ENCODE measurements around the gene UCN2.

Gene UCN2

GRCh38 chr3:48591436-48591835 is 27.9 kb upstream of the UCN2 start:
- no peak for DNase-seq (ENCODE audit: low read depth)

- no peak for DNase-seq (ENCODE audit: low read depth)
These were observed 24.6 kb upstream of the UCN2 start for GRCh38 chr3:48588230-48588629.

GRCh38 chr3:48587686-48588085 is 24.1 kb upstream of the UCN2 start:
- DNase-seq (ENCODE audit: low read depth), result no peak

- no peak for DNase-seq (ENCODE audit: low read depth)
These were observed 21.8 kb upstream of the UCN2 start for GRCh38 chr3:48585411-48585810.

GRCh38 chr3:48584836-48585235 is 21.3 kb upstream of the UCN2 start:
- no peak for DNase-seq (ENCODE audit: low read depth)

DNA sequence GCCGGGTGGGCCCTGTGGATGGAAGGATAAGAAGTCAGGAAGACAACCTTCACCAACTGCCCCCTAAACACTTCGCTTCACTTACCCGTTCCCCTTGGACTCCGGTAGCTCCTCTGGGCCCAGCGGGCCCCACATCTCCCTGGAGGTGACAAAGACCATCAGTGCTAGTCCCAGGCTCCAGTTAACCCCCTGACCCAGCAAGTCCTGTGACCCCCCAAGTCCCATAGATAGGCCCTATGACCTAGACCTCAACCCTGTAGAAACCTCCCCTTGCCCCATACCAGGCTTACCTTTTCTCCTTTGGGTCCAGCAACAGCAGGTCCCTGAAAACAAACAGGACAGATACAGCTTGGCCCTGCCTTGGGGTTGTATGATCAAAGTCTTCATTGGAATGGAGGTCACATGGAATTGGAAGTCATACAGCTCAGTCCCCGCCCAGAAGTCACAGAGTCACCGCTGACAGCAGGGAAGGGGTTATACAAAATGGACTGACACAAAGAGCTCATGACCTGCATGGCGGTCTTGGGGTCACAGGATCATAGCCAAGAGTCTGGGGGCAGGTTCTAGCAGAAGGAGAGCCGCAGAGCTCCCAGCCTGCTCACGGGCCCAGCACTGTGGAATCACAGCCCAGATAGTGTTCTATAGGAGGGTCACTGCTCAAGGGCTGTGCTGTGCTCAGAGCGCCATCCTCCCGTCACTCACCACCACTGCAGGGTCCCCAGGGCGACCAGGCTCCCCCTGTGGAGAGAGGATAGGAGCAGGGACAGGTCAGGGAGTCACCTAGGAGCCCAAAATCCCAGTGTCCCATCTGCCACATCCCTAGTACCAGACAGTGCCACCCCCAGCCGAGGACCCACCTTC is 18.3 kb upstream of the UCN2 start:
- DNase-seq (ENCODE audit: low read depth), result no peak

DNA sequence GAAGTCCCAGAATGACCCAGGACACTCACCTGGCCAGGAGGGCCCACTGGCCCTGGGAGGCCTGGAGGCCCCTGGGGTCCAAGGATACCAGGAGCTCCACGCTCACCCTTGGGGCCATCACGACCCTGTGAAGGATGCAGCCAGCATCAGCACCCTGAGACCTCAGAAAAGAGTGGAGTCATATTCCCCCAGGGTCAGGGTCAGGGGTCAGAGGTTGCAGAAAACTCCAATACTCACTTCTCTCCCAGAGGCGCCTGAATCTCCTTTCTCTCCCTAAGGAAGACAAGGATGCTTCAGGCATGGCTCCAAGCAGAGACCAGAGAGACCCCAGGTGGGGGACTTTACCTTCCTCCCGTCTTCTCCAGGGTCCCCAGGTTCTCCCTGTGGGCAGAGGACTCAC is 13.1 kb upstream of the UCN2 start:
- no peak for DNase-seq (ENCODE audit: low read depth)

GRCh38 chr3:48575366-48575765 is 11.8 kb upstream of the UCN2 start:
- no peak for DNase-seq (ENCODE audit: low read depth)

GRCh38 chr3:48573973-48574585 is 10.5 kb upstream of the UCN2 start:
- DNase-seq (ENCODE audit: low read depth), result no peak

DNA sequence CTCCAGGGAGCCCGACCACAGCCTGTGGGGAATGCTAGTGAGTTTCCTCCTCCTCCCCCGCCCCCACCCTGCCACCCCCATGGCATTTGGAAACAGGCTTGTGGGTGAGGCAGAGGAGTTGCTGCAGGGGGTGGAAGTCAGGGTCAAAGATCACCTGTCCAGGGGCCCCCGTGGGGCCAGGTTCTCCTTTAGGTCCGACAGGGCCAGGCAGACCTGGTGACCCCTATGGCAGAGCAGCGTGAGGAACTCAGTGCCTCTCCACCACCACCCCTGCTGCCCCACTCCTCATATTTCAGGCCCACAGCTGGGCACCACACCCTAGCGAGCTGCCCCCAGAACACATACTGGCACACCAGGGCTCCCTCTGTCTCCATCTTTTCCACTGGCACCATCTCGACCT is 8.9 kb upstream of the UCN2 start:
- DNase-seq (ENCODE audit: low read depth), result no peak

DNA sequence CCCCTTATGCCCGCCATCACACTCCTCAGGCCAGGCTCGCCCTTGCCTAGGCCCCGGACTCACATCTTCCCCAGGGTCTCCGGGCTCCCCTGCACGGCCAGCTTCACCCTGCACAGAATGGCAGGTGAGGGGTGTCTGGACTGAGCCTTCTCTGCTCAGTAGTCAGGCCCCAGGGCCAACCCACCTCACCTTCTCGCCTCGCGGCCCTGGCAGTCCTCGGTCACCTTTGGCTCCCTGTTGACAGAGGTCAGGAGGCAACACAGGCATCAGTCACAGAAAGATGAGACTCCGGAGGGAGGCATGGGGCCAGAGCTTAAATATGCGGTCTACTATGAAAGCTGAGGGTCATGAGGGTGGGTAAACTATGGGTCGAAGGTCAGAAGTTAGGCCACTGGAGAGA is 8.4 kb upstream of the UCN2 start:
- no peak for DNase-seq (ENCODE audit: low read depth)

DNA sequence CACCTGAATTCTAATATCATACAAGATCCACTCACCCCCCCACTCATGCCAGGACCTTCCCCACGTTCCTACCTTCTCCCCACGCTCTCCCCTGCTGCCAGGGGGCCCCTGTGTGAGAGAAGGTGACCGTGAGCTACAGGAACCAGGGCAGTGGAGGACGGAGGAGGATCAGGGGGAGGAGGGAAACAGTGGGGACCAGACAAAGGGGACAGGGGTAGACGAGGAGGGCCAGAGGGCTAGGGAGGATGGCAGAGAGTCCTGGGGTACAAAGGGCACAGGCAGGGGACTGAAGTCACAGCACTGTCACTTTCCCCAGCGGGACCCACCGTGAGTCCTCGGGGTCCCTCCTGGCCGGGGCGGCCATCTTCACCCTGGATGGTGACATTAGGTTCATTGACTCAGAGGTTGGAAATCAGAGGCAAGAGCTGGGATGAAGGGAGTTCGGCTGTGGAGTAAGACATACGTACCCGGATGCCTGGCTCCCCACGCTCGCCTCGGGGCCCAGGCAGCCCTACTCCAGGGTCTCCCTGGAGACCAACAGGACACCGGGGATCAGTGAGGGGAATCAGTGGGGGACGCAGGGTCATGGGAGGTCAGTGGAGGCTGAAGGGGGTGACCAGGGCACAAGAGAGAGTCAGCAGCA is 6.3 kb upstream of the UCN2 start:
- DNase-seq (ENCODE audit: low read depth), result no peak

- no peak for DNase-seq (ENCODE audit: low read depth)
These were observed 5.8 kb upstream of the UCN2 start for GRCh38 chr3:48569400-48569799.

GRCh38 chr3:48568476-48568875 is 4.9 kb upstream of the UCN2 start:
- no peak for DNase-seq (ENCODE audit: low read depth)

DNA sequence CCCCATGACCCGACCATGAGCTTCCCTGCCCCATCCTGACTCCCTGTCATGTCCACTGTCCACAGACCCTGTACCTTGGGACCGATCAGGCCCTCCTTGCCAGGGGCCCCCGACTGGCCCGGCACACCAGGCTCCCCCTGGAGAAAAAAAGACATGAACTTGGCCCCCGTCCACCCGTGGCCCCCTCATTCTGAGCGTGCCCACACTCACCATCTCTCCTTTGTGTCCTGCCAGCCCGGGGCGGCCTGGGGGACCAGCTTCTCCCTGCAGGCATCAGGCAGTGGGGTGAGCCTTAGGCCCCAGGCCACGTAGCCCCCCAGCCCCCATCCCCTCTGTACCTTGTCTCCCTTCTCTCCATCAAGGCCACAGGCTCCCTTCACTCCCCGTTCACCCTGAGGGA is 3.9 kb upstream of the UCN2 start:
- no peak for DNase-seq (ENCODE audit: low read depth)

DNA sequence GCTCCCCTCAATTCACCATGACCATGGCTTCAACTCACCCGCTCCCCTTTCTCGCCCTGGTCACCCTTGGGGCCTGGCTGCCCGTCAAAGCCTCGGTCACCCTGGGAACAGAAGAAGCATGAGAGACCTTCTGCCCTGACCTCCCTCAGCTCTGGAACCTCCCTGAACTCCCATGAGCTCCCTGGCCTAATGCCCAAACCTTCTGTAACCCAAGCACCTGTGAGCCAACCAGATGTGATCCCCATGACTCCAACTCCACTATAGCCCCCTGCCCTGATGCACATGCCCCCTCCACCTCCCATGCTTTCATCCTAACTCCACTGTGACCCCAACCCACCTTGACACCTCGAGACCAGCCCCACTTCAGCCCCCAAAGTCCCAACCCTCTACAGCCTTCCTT is 3.5 kb upstream of the UCN2 start:
- DNase-seq (ENCODE audit: low read depth), result no peak

DNA sequence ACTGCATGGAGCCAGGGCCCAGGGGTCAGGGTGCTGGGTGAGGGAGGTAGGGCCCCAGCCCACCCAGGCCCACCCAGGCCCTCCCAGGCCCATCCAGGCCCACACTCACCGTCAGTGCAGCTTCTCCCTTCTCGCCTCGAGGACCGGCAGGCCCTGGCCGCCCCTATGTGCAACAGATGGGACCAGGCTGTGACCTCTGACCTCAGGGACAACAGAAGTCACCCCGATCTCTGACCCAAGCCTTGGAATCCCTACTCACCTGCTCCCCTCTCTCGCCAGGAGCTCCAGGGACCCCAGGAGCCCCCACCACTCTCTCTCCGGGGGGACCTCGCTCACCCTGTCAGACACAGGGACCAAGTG is 2.8 kb upstream of the UCN2 start:
- no peak for DNase-seq (ENCODE audit: low read depth)

DNA sequence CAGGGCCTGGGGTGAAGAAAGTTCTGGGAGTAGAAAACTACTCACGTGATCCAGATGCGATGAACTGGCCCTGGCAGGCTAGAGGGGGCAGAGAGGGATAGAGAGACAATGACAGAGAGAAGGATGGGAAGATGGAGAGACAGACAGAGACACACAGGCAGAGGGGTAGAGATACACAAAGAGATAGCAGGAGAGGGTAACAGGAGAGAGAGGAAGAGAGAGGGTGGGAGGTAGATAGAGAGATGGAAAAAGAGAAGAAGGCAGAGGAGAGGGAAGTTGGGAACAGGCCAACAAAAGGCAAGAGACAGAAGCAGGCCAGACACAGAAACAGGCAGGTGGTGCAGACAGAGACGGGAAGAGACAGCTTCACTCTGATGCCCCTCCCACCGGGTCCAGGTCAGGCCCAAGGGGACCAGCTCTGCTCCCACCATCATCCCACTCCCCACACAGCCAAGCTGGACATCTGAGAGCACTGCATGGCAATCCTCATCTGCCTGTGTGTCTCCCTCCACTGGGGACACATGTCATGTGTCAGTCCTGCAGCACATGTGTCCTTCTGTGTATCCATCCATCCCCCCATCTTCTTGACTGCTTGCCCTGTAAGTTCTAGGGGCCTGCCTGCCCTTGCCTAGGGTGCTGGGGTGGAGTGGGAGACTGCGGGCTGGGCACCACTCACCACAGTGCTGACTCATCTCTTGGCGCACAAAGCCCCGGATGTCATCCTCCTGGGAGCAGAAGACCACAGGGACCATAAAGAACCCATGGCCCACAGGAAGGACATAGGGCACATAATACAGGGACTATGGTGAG is 2.2 kb upstream of the UCN2 start:
- peak; percentile 71 for DNase-seq (ENCODE audit: low read depth)

- no peak for DNase-seq (ENCODE audit: low read depth)
These were observed 1.6 kb upstream of the UCN2 start for GRCh38 chr3:48565186-48565585.

DNA sequence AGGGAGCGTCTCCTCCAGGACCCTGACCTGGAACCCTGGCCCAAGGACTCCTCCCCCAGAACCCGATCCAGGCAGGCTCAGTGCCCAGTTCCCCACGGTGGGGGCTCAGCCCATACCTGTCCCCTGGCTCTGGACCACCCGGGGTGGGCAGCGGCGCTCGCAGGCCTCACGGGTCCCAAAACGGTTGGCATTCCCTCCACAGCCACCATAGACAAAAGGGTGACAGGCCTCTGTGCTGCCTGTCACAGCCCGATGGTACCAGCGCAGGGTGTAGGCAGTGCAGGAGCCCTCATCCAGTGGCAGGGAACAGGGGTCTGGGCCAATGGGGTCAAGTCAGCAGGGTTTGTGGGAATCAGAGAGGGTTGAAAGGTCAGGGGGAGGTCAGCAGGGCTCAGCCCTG is 1.1 kb upstream of the UCN2 start:
- DNase-seq (ENCODE audit: low read depth), result no peak

GRCh38 chr3:48564022-48564421 is 441 bp upstream of the UCN2 start:
- peak; percentile 67 for DNase-seq (ENCODE audit: low read depth)

- DNase-seq (ENCODE audit: low read depth), result no peak
These were observed 1.1 kb downstream of the UCN2 start for GRCh38 chr3:48562367-48563095.

Data from amniotic epithelial cell (primary cell).